OCI-LY1 (cell line): ENCODE data around the gene HOXC10.

Experiments
- EZH2 ChIP-seq: fragments of 200-600 bp; sonication (generic), shearing (Covaris generic); IDR thresholded peaks from 2 replicates; pipeline ENCODE4 v1.8.0; 2017; ENCODE audit warnings: borderline replicate concordance, mixed run types, mild to moderate bottlenecking, antibody characterized with exemption, low read length, moderate library complexity, mixed read lengths
- TF ChIP-seq, protein P1 (sequence below): fragments of 200-600 bp; sonication (generic), shearing (Covaris generic); IDR thresholded peaks from 2 replicates; pipeline ENCODE4 v1.5.1; 2017; ENCODE audit warnings: mild to moderate bottlenecking, antibody characterized with exemption, low read length, moderate library complexity, mixed read lengths

DNA sequence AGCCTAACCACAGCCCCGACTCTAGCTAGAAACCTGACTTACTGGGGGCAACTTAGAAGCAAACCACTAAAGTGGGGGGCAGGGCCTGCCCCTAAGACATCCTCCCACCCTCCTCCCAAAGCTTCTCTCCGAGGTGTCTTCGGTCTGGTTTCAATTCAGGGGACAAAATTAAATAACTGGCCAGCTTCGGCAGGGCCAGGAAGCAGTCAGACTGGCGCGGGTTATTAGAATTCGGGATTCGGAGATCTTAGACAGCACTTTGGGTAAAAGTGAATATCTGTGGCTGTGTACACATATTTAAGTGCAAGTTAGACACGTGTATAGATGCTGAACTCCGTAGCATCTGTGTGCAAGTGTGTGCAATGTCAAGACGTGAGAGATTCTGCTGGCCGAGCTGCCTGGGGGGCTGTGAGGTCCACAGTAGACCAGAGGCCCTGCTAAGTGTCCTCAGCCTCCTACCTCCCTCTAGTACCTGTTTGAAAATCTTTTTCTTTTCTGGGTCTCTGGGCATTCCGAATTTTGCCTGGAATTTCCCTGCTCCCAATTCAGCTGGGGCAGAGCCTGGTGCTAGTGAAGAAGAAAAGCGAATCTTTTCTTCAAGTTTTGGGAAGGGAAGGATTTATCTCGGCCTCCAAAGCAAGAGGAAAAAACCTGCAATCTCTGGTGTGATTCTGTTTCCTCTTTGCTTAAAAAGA lies 4.0 kb upstream of the HOXC10 start:
- TF ChIP-seq, protein P1, sequence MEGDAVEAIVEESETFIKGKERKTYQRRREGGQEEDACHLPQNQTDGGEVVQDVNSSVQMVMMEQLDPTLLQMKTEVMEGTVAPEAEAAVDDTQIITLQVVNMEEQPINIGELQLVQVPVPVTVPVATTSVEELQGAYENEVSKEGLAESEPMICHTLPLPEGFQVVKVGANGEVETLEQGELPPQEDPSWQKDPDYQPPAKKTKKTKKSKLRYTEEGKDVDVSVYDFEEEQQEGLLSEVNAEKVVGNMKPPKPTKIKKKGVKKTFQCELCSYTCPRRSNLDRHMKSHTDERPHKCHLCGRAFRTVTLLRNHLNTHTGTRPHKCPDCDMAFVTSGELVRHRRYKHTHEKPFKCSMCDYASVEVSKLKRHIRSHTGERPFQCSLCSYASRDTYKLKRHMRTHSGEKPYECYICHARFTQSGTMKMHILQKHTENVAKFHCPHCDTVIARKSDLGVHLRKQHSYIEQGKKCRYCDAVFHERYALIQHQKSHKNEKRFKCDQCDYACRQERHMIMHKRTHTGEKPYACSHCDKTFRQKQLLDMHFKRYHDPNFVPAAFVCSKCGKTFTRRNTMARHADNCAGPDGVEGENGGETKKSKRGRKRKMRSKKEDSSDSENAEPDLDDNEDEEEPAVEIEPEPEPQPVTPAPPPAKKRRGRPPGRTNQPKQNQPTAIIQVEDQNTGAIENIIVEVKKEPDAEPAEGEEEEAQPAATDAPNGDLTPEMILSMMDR, result no peak
- TF ChIP-seq EZH2, result no peak
